HG03469 (cell line): Measurements from ENCODE around the gene SPATA31C1.
"Not testable (repeated sequence)": the region's sequence is repeated elsewhere in the genome, so short reads cannot be mapped to it uniquely, and the experiment has no call there.

ENCODE experiments used
- ATAC-seq: cut with Tn5 transposase; IDR thresholded peaks from one replicate; pipeline ENCODE4 v1.9.1; 2021; ENCODE audit warnings: mild to moderate bottlenecking, moderate library complexity, moderate number of reproducible peaks; ENCODE audit not compliant: unreplicated experiment

Gene SPATA31C1

GRCh38 chr9:87886210-87886932 lies 31.4 kb upstream of the SPATA31C1 start:
- ATAC-seq: no peak

- no peak for ATAC-seq
Observed at GRCh38 chr9:87886933-87887505, 30.7 kb upstream of the SPATA31C1 start.

GRCh38 chr9:87887661-87888480 lies 29.9 kb upstream of the SPATA31C1 start:
- no peak for ATAC-seq

- no peak for ATAC-seq
Observed at GRCh38 chr9:87888501-87888900, 29.3 kb upstream of the SPATA31C1 start.

GRCh38 chr9:87889065-87889881 lies 28.5 kb upstream of the SPATA31C1 start:
- ATAC-seq: no peak

- ATAC-seq: no peak
Observed at GRCh38 chr9:87889882-87890252, 27.9 kb upstream of the SPATA31C1 start.

GRCh38 chr9:87890837-87891236 lies 26.9 kb upstream of the SPATA31C1 start:
- no peak for ATAC-seq

- no peak for ATAC-seq
Observed at GRCh38 chr9:87891754-87892153, 26.0 kb upstream of the SPATA31C1 start.

- no peak for ATAC-seq
Observed at GRCh38 chr9:87892956-87893355, 24.8 kb upstream of the SPATA31C1 start.

- ATAC-seq: no peak
Observed at GRCh38 chr9:87894998-87895625, 22.6 kb upstream of the SPATA31C1 start.

GRCh38 chr9:87896891-87897290 lies 20.9 kb upstream of the SPATA31C1 start:
- ATAC-seq: no peak

- ATAC-seq: no peak
Observed at GRCh38 chr9:87898151-87898550, 19.6 kb upstream of the SPATA31C1 start.

- ATAC-seq: not testable (repeated sequence)
Observed at GRCh38 chr9:87902371-87902770, 15.4 kb upstream of the SPATA31C1 start.

- ATAC-seq: no peak
Observed at GRCh38 chr9:87909310-87910041, 8.3 kb upstream of the SPATA31C1 start.

- no peak for ATAC-seq
Observed at GRCh38 chr9:87910821-87911220, 6.9 kb upstream of the SPATA31C1 start.

GRCh38 chr9:87919013-87919412 lies 1.3 kb downstream of the SPATA31C1 start:
- not testable (repeated sequence) for ATAC-seq

GRCh38 chr9:87921561-87921960 lies 3.8 kb downstream of the SPATA31C1 start:
- not testable (repeated sequence) for ATAC-seq

- not testable (repeated sequence) for ATAC-seq
Observed at GRCh38 chr9:87923012-87923411, 5.2 kb downstream of the SPATA31C1 start.

- not testable (repeated sequence) for ATAC-seq
Observed at GRCh38 chr9:87924851-87925250, 7.1 kb downstream of the SPATA31C1 start.

GRCh38 chr9:87929152-87929551 lies 11.4 kb downstream of the SPATA31C1 start:
- ATAC-seq: not testable (repeated sequence)
